ENCODE data around the gene PTPN21.

DNA sequence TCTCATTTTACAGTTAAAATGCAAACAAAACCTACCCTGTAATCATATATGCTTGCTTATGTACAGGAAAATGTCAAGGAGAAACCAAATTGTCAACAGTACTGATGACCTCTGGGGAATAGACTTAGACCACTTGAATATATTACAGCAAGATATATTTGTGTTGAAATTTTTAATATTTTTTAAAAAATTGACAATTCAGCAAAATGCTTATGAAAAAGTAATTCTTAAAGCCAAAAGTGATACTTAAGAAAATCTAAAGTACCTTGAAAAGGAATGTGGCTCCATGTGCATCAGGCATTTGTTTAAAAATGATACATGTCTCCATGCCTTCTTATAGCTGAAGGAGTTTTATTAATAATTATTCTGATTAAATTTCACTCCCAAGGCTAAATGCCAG lies 49.2 kb downstream of the PTPN21 start:
- no peak for TF ChIP-seq POLR2A (IDR thresholded peaks at IDR 0.05; ENCODE audit: low read depth)
- TF ChIP-seq CTCF (IDR thresholded peaks at IDR 0.05), result no peak
- no peak for TF ChIP-seq EP300 (IDR thresholded peaks at IDR 0.05)
- TF ChIP-seq POLR2AphosphoS5 (IDR thresholded peaks at IDR 0.05), result no peak

Measured in esophagus muscularis mucosa (tissue), 4 donors.